NCI-H69 (cell line): Measurements from ENCODE around the gene B3GNT4.
"Not testable (repeated sequence)": the region's sequence is repeated elsewhere in the genome, so short reads cannot be mapped to it uniquely, and the experiment has no call there.

ENCODE experiments used
- DNase-seq: peaks from one replicate; lab custom pipeline; 2025; lab: John Stamatoyannopoulos, UW

The B3GNT4 gene

DNA sequence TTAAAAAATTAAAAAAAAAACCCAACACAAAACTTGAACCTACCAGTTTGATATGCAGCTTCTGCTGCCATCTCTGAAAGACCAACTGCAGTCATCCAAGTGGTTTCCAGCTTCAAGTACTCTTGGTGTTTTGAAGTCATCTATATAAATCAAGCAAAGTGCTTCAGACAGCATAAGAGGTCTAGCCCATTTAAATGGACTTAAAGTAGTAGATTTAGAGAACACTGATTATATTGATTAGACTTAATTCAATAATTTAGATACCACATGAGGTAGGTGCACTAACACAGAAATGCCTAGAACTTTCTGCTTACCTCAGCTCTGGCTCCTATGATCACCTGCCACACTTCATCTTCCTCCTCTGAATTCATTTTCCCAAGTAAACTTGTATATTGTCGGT lies 12.9 kb downstream of the B3GNT4 start:
- no peak for DNase-seq

DNA sequence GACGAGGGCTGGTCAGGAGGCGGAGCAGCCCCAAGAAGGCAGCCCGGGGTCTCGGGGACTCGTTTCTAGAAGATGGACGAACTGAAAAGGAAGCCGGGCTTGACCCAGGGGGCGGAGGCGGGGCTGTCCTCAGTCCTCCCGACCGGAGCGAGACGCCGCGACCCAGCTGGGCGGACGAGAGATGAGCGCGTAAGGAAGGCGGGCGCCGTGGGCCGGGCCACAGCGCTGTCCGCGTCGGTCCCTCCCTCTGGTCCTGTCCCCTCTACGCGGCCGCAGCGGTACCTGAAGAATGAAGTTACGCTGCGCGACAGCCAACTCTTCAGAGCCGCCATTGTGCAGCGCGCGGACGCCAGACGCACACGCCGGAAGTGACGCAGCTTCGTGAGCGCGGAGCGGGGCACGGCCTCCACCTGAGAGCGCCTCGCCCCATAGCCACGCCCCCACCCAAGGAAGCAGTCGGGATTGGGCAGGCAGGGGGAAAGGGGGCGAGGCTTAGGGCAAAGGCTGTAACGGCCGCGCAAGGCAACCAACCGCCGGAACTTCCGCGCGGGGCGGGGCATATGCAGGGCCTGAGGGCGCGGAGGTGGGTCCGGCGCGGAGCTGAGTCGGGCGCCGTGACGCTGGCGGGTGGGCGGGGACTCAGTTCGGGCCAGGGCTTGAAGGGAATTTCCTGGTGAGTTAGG lies 22.3 kb downstream of the B3GNT4 start, which contains the start of gene DIABLO:
DIABLO (minus strand) TSS at position 370 of the 683 bp plus-strand sequence; CDS start at position 332, 38 bp downstream.
- DNase-seq = peak; percentile 100

DNA sequence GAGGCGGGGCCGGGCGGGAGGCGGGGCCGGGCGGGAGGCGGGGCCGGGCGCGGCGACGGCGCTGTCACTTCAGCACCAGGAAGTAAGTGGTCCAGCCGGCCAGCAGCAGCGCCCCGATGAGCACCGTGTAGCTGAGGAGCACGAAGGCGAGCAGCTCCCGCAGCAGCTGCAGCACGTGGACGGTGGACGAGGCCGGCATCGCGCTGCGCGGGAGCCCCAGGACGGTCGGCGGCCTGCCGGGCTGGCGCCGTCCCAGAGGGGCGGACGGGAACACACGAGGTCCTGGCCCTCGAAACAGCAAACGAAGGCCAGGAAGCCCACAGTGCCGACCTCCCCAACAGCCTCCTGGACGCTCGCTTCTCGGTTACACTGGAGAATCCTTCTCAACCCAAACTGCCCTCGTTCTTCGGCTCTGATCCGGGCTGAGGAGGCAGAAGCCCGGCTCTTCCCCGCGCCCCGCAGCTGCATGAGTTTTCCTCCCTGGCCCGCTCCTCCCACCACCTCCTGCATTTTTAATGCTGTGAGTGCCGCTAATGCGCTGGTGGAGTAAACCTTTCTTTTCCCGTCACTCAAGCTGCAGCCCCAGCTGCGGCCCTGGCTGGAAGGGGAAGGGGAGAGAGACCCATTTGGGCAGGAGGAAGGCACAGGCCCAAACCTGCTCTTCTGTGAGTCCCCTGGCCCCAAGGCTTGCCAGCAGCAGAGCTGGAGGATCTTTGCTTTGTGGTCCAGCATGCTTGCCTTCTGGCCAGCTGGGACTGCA lies 23.0 kb downstream of the B3GNT4 start:
- peak; percentile 68 for DNase-seq

DNA sequence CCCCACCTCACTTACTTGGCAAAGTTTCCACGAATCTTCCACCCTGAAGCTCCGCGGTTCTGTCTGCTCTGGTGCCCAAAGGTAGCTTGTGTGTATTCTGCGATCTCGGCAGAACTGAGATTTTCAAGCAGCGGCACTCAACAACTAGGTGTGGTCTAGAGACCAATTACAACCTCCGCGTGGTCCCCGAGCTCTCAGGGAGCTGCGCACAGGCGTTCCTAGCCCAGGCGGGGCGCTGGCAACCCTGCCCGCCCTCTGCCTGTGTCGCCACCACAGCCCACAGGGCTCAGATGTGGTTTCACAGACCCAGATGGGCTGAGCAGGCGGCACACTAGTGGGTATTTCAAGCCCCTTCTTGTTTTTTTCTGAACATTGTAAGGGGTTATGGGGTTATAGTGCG lies 23.8 kb downstream of the B3GNT4 start:
- DNase-seq = peak; percentile 83

DNA sequence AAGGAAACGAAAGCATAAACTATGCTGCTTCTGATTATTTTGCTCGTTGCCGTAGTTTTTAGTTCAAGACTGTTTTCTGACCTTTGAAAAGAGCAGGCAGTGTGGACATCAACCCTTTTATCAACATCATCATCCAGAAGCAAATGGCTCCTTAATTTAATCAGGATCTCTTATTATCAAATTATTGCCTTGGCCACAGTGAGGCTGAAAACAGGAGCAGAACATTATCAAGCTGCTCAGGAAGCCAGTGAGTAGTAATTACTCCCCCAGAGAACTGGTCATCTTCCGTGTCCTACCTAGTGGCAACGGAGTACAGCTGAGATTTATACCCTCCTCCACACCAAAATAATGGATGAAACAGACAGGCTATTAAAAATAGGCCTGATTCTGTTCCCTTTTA lies 24.6 kb downstream of the B3GNT4 start:
- no peak for DNase-seq

DNA sequence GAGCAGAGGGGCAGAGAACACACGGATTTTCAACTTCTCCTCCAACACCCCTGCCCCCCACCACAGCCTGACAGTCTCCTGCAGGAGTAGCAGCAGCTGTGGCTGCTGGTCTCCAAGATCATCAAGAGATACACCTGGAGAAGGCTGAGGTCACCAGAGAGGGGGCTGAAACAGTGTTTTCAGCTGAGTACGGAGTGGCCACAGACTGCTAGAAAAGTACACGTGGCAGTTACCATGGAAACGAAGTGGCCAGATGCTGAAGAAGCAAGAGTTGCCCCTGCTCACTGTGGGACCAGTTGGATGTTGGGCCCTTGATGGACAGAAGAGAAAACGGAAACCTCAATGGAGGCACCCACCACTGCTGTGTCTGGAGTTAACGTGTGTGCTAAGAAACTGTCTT lies 27.3 kb downstream of the B3GNT4 start:
- no peak for DNase-seq

DNA sequence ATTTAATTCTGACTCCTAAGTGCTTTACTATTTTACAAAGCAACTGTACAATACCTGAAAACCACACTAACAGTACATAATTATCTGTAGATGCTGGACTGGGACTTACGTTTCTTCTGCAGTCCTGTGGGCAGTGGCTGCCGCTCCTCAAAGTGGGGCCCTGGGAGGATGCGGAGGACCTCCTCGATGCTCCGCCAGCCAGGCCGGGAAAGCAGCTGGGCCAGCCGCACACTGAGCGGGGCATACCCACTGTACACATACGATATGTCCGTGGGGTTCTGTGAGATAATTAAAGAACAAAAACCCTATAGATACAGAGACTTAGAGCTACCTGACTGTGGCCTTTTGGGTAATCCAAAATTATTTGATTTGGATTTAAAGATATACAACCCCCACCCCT lies 29.2 kb downstream of the B3GNT4 start:
- DNase-seq = no peak

DNA sequence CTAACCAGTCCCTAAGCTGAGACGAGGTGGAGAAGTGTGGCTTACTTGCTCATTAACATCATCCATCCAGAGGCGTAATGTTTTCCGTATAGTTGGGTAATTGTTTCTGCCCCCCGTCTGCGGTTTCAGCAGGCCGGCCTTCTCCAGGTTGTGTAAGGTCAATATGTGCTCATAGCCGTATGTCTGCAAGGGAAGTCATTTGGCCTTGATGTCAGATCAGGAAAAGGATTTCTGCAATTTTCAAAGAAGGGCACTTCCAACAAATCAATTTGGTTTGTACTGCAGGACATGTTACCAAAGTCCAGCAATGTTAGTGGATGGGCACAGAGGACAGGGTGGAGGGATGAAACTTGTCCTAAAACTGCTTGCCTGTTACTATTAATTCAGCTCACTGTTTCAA lies 32.2 kb downstream of the B3GNT4 start:
- no peak for DNase-seq

DNA sequence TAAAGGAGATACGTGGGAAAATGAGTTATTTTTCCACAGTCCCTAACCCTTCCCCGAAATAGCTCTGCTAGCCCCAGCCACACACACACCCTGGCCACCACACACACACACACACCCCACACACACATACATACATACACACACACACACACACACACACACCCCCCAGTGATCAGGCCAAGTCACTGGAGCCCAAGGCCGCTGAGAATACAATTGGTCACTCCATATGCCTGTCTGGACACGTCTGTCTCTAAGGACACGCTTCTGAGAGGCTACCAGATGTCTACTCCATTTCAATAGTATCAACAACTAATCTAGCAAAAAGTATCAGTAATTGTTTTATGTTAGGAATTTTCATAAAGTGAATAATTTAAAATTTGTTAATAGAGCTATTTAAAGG lies 35.4 kb downstream of the B3GNT4 start:
- DNase-seq = peak; percentile 72

DNA sequence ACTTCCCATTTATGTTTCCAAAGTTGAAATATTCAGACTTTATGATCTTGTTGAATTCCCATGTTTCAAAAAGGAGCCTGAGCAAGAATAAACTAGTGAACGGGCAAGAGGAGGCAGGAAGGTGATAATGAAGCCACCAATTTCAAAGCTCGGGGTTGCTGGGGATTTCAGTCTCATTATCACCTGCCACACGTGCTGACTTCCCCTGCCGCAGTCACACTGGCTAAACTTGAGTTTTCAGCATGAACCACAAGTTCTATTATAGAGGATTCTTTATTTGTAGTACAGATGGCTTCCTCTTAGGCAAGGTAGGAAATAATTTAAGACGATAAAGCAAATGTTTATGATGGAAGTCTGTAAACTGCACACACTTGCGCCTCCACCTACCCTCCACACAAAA lies 40.5 kb downstream of the B3GNT4 start:
- no peak for DNase-seq

DNA sequence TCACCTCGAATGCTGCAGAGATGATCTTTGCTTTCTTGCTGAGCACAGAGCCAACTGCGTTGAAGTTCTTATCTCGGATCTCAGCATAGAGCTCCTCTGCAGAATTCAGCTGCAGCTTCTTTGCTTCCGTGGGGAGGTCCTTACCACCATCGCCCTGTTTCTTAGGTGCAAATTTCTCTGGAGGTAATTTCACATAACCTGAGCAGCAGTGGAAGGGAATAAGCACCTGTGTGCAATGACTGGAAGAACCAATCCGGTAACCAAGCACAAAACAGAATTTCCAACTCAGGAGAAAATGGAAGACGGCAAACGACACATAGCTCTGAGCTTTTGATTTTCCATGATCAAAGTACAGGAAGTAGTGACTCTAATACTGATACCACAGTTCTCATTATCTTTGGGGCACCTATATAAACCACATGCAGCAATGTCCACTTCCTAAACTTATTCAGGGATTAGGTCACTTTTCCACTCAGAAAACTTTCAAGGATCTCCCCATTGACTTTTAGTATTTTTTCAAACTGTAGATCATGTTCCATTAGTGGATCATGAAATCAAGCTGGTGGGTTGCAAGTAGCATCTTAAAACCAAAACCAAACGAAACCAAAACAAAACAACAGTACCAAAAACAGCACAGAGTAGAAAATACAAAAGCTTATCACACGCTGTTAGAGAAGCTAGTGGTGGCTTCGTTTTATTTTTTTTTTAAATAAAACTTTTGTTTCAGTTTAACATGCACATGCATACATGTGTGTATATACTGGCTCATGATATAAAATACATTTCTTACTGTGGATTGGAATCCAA lies 41.3 kb downstream of the B3GNT4 start:
- DNase-seq = no peak

DNA sequence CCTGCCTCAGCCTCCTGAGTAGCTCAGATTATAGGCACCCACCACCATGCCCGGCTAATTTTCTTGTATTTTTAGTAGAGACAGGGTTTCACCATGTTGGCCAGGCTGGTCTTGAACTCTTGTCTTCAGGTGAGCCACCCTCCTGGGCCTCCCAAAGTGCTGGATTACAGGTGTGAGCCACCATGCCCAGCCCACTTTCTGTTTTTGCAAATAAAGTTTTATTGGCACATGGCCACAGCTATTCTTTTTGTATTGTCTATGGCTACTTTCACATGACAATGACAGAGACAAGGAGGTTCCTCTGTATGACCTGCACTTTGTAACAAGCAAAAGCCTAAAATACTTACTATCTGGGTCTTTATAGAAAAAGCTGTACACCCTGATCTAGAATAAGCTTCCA lies 42.0 kb downstream of the B3GNT4 start:
- no peak for DNase-seq

DNA sequence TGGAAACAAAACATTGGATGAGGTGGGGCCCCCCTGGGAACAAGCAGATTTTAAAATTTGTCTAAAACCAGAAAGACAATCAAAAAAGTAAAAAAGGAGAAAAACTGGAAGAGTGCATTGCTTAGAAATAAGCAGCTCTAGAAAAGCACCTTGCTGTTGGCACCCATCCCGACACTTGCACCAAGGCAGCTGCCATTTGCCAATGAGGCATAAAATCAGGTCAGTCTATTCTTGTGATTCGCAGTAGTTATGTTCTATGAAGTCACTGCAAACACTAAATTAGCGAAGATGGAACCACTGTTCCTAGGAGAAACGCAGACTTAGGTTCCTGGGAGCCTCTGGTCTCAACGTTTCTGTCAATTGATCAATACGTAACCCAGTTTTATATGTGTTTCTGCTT lies 46.5 kb downstream of the B3GNT4 start:
- DNase-seq = no peak

DNA sequence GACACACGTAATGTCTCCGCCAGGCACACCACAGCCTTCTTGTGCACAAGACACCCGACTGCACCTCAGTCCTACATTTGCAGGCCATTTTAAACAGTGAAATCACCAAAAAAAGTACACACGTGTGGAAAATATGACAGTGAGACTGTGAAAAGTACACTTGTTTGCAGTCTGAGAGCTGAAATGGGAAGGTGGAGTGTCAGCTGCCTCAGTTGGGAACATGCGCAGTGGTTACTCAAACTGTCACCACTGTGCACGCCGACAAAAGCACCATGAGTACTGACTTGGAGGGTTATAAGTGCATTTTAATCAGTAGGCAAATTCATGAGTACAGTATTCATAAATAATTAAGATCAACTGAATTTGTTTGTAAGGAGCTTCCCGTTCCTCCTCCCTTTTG lies 47.0 kb downstream of the B3GNT4 start:
- no peak for DNase-seq

DNA sequence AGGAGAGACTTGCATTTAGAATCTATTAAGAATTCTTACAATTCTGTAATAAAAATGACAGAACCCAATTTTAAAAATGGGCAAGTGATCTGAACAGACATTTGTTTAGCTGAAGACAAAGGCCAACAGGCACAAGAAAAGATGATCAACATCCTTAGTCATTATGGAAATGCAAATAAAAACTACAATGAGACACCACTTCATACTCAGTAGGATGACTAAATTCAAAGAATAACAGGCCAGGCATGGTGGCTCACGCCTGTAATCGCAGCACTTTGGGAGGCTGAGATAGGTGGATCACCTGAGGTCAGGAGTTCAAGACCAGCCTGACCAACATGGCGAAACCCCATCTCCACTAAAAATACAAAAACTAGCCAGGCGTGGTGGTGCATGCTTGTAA lies 55.0 kb downstream of the B3GNT4 start:
- DNase-seq = not testable (repeated sequence)
